Karpas-422 (cell line): ENCODE results near the gene PTPRG. TPM values are rescaled to one million over a fixed set of nuclear protein-coding genes. Genes with fewer than 3 reads are reported as not detected.

ENCODE experiments used
- DNase-seq: peaks from one replicate; pipeline ENCODE4 v3.0.0-alpha.2; 2015
- H2AFZ ChIP-seq: fragments of 200-600 bp; sonication (generic); 2 replicates; pipeline ENCODE4 v1.6.1; 2014; ENCODE audit warnings: antibody characterized with exemption, low read length, mixed read lengths
- H3K27ac ChIP-seq: fragments of 200-600 bp; sonication (generic); 2 replicates; pipeline ENCODE4 v1.5.1; 2014; ENCODE audit warnings: mild to moderate bottlenecking, low read length, moderate library complexity
- H3K27me3 ChIP-seq: fragments of 200-600 bp; sonication (generic); 2 replicates; pipeline ENCODE4 v1.6.1; 2014; ENCODE audit warnings: low read length, mixed read lengths
- H3K36me3 ChIP-seq: fragments of 200-600 bp; sonication (generic); 2 replicates; pipeline ENCODE4 v1.6.1; 2014; ENCODE audit warnings: low read length, mixed read lengths; ENCODE audit not compliant: insufficient read depth
- H3K4me1 ChIP-seq: fragments of 200-600 bp; sonication (generic); 2 replicates; pipeline ENCODE4 v1.6.1; 2014; ENCODE audit warnings: mild to moderate bottlenecking, low read length, mixed read lengths
- H3K4me2 ChIP-seq: fragments of 200-600 bp; sonication (generic); 2 replicates; pipeline ENCODE4 v1.6.1; 2014; ENCODE audit warnings: low read length, low read depth, mild to moderate bottlenecking; ENCODE audit not compliant: poor library complexity, severe bottlenecking
- H3K4me3 ChIP-seq: fragments of 200-600 bp; sonication (generic); 2 replicates; pipeline ENCODE4 v1.5.1; 2014; ENCODE audit warnings: mild to moderate bottlenecking, antibody characterized with exemption, low read length, mixed read lengths
- H3K79me2 ChIP-seq: fragments of 200-600 bp; sonication (generic); 2 replicates; pipeline ENCODE4 v1.6.1; 2014; ENCODE audit warnings: mild to moderate bottlenecking, low read length, mixed read lengths
- H3K9ac ChIP-seq: fragments of 200-600 bp; sonication (generic); 2 replicates; pipeline ENCODE4 v1.6.0; 2014; ENCODE audit warnings: low read length
- H3K9me2 ChIP-seq: fragments of 200-600 bp; sonication (generic), shearing (Covaris generic); replicated peaks from 2 replicates; pipeline ENCODE4 v1.6.0; 2014; ENCODE audit warnings: mild to moderate bottlenecking, low read length, moderate library complexity; ENCODE audit not compliant: insufficient read depth
- H3K9me3 ChIP-seq: fragments of 300-700, 200-600 bp; sonication (generic); 2 replicates; pipeline ENCODE4 v1.6.1; 2014; ENCODE audit warnings: low read length, mixed read lengths
- H4K20me1 ChIP-seq: fragments of 200-600 bp; sonication (generic); 2 replicates; pipeline ENCODE4 v1.6.1; 2014; ENCODE audit warnings: mild to moderate bottlenecking, antibody characterized with exemption, low read length, low read depth; ENCODE audit not compliant: insufficient read depth
- total RNA-seq: library from RNA; depleted of rRNA; stranded (reverse); fragments of >200 nt; shearing (Covaris generic); gene quantifications from 2 replicates; pipeline ENCODE4 v1.2.3, GENCODE V29; 2014; ENCODE audit warnings: low replicate concordance

The PTPRG gene
- total RNA-seq, 1 experiment from 2014 or later, result not detected

DNA sequence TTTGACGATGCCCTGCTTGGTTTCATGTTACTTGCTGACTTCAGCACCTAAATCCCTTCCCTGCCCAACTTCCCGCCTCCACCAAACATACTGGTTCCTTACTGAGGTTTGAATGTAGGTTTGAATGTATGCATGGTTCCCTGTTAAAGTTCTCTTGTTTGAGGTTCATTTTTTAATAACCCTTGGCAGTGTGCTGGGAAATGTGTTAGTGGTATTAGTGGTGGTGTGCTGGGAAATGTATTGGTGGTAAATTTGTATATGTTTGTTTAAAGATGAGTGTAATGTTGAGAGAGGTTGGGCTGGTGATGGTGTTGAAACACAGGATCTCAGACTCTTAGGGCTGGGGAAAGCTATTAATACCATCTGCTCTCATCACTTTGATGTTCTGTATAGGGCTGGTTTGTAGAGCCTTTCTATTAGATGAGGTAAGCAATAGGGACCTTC is 392.7 kb downstream of the PTPRG start:
- DNase-seq, result no peak
- Histone ChIP-seq H3K9ac (no peak overlapping the region), H3K79me2 (no peaks in the 10 kb centered on the region), H3K9me2 (no peaks in the 10 kb centered on the region), H3K27ac (no peak overlapping the region), H3K36me3 (no peaks in the 10 kb centered on the region), H3K4me3 (no peak overlapping the region), H3K27me3 (no peaks in the 10 kb centered on the region), H4K20me1 (no peaks in the 10 kb centered on the region), H3K4me2 (no peak overlapping the region), H2AFZ (no peak overlapping the region), H3K4me1 (no peaks in the 10 kb centered on the region), H3K9me3 (no peaks in the 10 kb centered on the region)

DNA sequence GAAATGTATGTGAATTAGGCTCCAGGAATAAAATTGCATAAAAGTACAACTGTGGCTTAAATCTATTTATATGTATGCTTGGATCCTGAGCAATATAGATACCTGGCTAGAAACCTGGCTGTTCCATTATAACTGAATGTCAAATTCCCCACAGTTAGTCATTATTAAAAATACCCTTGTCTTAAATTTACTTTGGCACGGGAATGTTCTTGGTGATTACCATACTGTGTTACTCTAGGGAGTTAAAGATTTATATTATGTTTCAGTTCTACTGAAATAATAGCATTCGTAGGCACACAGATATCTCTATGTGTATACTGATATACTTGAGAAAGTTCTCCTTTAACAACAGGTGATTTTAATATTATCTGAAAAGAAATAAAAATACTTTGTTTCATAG is 394.1 kb downstream of the PTPRG start:
- Histone ChIP-seq H3K4me2 (no peak overlapping the region), H3K36me3 (no peaks in the 10 kb centered on the region), H3K9me2 (no peaks in the 10 kb centered on the region), H3K4me3 (no peak overlapping the region), H3K9ac (no peak overlapping the region), H3K79me2 (no peaks in the 10 kb centered on the region), H3K4me1 (no peaks in the 10 kb centered on the region), H3K27ac (no peak overlapping the region), H2AFZ (no peak overlapping the region), H4K20me1 (no peaks in the 10 kb centered on the region), H3K27me3 (no peaks in the 10 kb centered on the region), H3K9me3 (no peaks in the 10 kb centered on the region)
- no peak for DNase-seq

DNA sequence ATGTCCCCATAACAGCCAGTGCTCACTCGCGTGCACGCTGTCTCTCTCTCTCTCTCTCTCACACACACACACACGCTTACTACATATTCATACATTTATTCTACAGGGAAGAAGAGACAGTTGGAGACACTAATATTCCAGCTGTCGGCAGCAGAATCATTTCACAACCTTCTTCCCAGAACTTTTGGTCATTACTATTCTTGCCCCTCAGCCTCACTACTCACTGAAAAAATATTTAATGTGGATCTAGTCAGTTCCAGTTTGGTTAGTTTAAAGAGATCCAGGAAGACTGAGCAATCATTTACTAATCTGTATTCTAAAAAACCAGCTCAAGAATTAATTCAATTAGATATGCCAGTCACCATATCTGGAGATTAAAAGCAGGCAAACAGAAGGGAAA is 394.9 kb downstream of the PTPRG start:
- no peak for DNase-seq

GRCh38 chr3:61957259-61957658 is 395.9 kb downstream of the PTPRG start:
- Histone ChIP-seq H3K9me3 (no peaks in the 10 kb centered on the region), H3K4me2 (no peak overlapping the region), H3K9me2 (no peaks in the 10 kb centered on the region), H3K9ac (no peak overlapping the region), H3K79me2 (no peaks in the 10 kb centered on the region), H3K4me3 (no peak overlapping the region), H3K27ac (no peak overlapping the region), H3K27me3 (no peaks in the 10 kb centered on the region), H3K36me3 (no peaks in the 10 kb centered on the region), H4K20me1 (no peaks in the 10 kb centered on the region), H2AFZ (no peak overlapping the region), H3K4me1 (no peaks in the 10 kb centered on the region)
- DNase-seq, result no peak

More for the DNA sequence above, 394.9 kb downstream of the PTPRG start:
- H3K4me2 ChIP-seq, result no peak overlapping the region
- H3K27me3 ChIP-seq, result no peaks in the 10 kb centered on the region
- no peak overlapping the region for H3K4me3 ChIP-seq
- no peaks in the 10 kb centered on the region for H3K4me1 ChIP-seq
- no peaks in the 10 kb centered on the region for H3K79me2 ChIP-seq
- H2AFZ ChIP-seq, result no peak overlapping the region
- no peaks in the 10 kb centered on the region for H3K9me2 ChIP-seq
- H3K9me3 ChIP-seq, result no peaks in the 10 kb centered on the region
- H4K20me1 ChIP-seq, result no peaks in the 10 kb centered on the region
- H3K36me3 ChIP-seq, result no peaks in the 10 kb centered on the region
- no peak overlapping the region for H3K27ac ChIP-seq
- no peak overlapping the region for H3K9ac ChIP-seq

- Histone ChIP-seq H3K79me2 (no peaks in the 10 kb centered on the region), H3K4me1 (no peaks in the 10 kb centered on the region), H3K9me3 (no peaks in the 10 kb centered on the region), H2AFZ (no peak overlapping the region), H3K4me3 (no peak overlapping the region), H4K20me1 (no peaks in the 10 kb centered on the region), H3K4me2 (no peak overlapping the region), H3K9ac (no peak overlapping the region), H3K9me2 (no peaks in the 10 kb centered on the region), H3K27me3 (no peaks in the 10 kb centered on the region), H3K27ac (no peak overlapping the region), H3K36me3 (no peaks in the 10 kb centered on the region)
- no peak for DNase-seq
These were observed 399.6 kb downstream of the PTPRG start for GRCh38 chr3:61960976-61961375.

GRCh38 chr3:61961900-61962299 is 400.5 kb downstream of the PTPRG start:
- DNase-seq, result no peak
- no peak overlapping the region for H3K4me2 ChIP-seq
- no peak overlapping the region for H3K9ac ChIP-seq

DNA sequence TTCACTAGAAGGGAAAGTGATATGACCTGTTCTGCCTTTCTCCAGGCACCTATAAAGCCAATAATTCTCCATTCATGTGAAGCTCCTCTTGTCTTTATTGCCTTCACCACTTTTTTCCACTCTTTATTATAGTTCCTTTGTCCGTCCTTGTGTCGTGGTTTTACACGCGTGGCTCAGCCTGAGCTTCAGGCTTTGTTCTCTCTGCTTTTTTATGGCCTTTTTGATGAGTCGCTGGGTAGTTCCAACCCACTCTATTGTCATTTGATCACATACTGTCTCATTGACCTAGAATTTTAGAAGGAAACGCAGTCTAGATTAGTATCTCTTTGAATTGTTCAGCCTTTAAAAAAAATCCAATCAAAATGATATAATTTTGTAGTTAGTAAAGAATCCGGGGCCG is 403.2 kb downstream of the PTPRG start:
- H3K4me3 ChIP-seq, result no peak overlapping the region
- no peaks in the 10 kb centered on the region for H3K79me2 ChIP-seq
- no peaks in the 10 kb centered on the region for H3K9me3 ChIP-seq
- no peak for DNase-seq
- no peaks in the 10 kb centered on the region for H4K20me1 ChIP-seq
- H3K4me1 ChIP-seq, result no peaks in the 10 kb centered on the region
- H3K27ac ChIP-seq, result no peak overlapping the region
- no peaks in the 10 kb centered on the region for H3K9me2 ChIP-seq
- no peaks in the 10 kb centered on the region for H3K36me3 ChIP-seq
- no peak overlapping the region for H3K9ac ChIP-seq
- no peak overlapping the region for H2AFZ ChIP-seq
- H3K4me2 ChIP-seq, result no peak overlapping the region
- H3K27me3 ChIP-seq, result no peaks in the 10 kb centered on the region

More at GRCh38 chr3:61961900-61962299, 400.5 kb downstream of the PTPRG start:
- Histone ChIP-seq H3K79me2 (no peaks in the 10 kb centered on the region), H3K4me1 (no peaks in the 10 kb centered on the region), H3K4me3 (no peak overlapping the region), H4K20me1 (no peaks in the 10 kb centered on the region), H3K27ac (no peak overlapping the region), H3K27me3 (no peaks in the 10 kb centered on the region), H2AFZ (no peak overlapping the region), H3K9me3 (no peaks in the 10 kb centered on the region), H3K9me2 (no peaks in the 10 kb centered on the region), H3K36me3 (no peaks in the 10 kb centered on the region)

DNA sequence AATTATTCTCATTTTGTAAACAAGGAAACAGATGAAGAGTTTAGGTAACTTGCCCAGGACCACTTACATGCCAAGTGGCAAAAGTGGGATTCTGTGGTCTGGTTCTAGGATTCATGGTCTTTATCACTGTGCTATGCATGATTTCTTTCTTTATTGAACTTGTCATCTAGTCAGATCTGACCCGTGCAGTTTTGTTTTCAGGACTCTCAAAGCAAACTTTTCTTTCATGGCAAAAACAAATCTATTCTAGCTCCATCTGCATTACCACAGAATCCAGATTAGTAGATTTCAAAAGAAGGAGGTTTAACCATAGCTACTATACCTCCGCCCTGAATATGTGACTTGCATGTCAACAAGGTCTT is 404.4 kb downstream of the PTPRG start:
- Histone ChIP-seq H3K9ac (no peak overlapping the region), H3K9me3 (no peaks in the 10 kb centered on the region), H3K4me1 (no peaks in the 10 kb centered on the region), H3K27me3 (no peaks in the 10 kb centered on the region), H3K4me2 (no peak overlapping the region), H3K4me3 (no peak overlapping the region), H3K9me2 (no peaks in the 10 kb centered on the region), H4K20me1 (no peaks in the 10 kb centered on the region), H3K79me2 (no peaks in the 10 kb centered on the region), H3K27ac (no peak overlapping the region), H2AFZ (no peak overlapping the region), H3K36me3 (no peaks in the 10 kb centered on the region)
- DNase-seq, result no peak

- Histone ChIP-seq H3K9me3 (no peaks in the 10 kb centered on the region), H4K20me1 (no peaks in the 10 kb centered on the region), H3K27ac (no peak overlapping the region), H3K4me1 (no peaks in the 10 kb centered on the region), H3K36me3 (no peaks in the 10 kb centered on the region), H3K27me3 (no peaks in the 10 kb centered on the region), H3K9ac (no peak overlapping the region), H3K79me2 (no peaks in the 10 kb centered on the region), H3K4me2 (no peak overlapping the region), H3K4me3 (no peak overlapping the region), H2AFZ (no peak overlapping the region), H3K9me2 (no peaks in the 10 kb centered on the region)
- no peak for DNase-seq
These were observed 404.8 kb downstream of the PTPRG start for GRCh38 chr3:61966200-61966599.
